Chondrocyte (in vitro differentiated cells): ENCODE data around the gene MNX1. TPM values are rescaled to one million over a fixed set of nuclear protein-coding genes. Genes with fewer than 3 reads are reported as not detected.

Experiments
- DNase-seq: peaks from one replicate; pipeline ENCODE4 v3.0.0; 2021; ENCODE audit warnings: mixed read lengths, low spot score
- H3K27ac Mint-ChIP-seq: one replicate; pipeline ENCODE4 v1.8.0; 2021; ENCODE audit warnings: mild to moderate bottlenecking, moderate library complexity, mixed read lengths; ENCODE audit not compliant: unreplicated experiment
- H3K27me3 Mint-ChIP-seq: 2 replicates; pipeline ENCODE4 v1.8.0; 2021; ENCODE audit warnings: low read depth, mixed read lengths
- H3K36me3 Mint-ChIP-seq: 2 replicates; pipeline ENCODE4 v1.8.0; 2021; ENCODE audit warnings: low read depth, mixed read lengths
- H3K4me1 Mint-ChIP-seq: 2 replicates; pipeline ENCODE4 v1.8.0; 2021; ENCODE audit warnings: low read depth, mild to moderate bottlenecking, mixed read lengths
- H3K4me3 Mint-ChIP-seq: one replicate; pipeline ENCODE4 v1.8.0; 2021; ENCODE audit warnings: mild to moderate bottlenecking, moderate library complexity, mixed read lengths; ENCODE audit not compliant: unreplicated experiment
- H3K9me3 Mint-ChIP-seq: 2 replicates; pipeline ENCODE4 v1.8.0; 2021; ENCODE audit warnings: low read depth, mixed read lengths
- long read RNA-seq: library from polyadenylated mRNA; stranded (forward); transcript quantifications from one replicate; pipeline ENCODE4 v2.0.0, GENCODE V29; 2021
- total RNA-seq: library from RNA; stranded (reverse); gene quantifications from 3 replicates; pipeline ENCODE4 v1.2.1, GENCODE V29; 2021
- TF ChIP-seq, protein P1 (sequence below): fragments of 200-600 bp; sonication (generic); IDR thresholded peaks from 2 replicates; pipeline ENCODE4 v1.5.0; 2021; ENCODE audit warnings: antibody characterized with exemption, mild to moderate bottlenecking, moderate library complexity

The MNX1 gene
- not detected in 3 replicates for total RNA-seq
- long read RNA-seq: 0 reads

DNA sequence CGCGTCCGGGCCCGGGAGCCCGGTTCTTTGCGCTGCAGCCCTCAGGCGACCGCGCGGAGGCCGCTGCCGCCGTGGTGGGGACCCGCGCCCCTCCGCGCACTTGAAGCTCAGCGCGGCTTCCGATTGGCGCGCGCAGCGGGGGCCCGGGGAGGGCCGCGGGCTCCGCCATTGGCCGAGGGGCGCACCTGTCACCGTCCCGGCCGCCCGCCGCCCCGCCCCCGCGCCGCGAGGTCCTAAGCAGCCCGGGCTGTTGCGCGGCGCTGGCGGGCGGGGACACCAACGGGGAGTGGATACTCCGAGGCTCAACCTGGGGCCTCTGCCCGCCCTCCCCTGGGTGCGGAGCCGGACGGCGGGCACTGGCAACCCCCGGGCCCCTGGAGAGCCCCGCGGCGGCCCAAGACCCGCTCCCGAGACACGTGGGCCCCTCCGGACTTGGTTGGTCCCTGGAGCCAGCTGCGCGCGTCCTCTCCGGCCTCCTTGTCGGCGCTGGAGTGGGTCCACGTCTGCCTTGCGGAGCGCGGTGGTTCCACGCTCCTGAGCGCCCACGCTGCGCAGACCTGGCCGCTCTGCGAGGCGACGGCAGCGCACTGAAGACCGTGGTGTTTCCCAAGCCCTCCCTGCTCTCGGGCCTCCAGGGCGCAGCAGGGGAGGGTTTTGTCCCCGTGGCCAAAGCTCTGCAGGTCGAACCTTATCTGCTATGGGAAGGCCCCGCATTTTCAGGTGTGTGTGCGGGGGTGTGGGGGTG is at the start of gene MNX1:
MNX1 (minus strand) TSS at position 76 of the 745 bp plus-strand sequence. CDS start 313 bp downstream, outside the sequence.
- H3K4me3 Mint-ChIP-seq: peak within 1 kb of the TSS; percentile 47
- peaks cover 74% of the 10 kb centered on the region for H3K27me3 Mint-ChIP-seq
- no peak within 1 kb of the TSS for H3K27ac Mint-ChIP-seq
- no peaks in the 10 kb centered on the region for H3K9me3 Mint-ChIP-seq
- DNase-seq: no peak
- TF ChIP-seq, protein P1, sequence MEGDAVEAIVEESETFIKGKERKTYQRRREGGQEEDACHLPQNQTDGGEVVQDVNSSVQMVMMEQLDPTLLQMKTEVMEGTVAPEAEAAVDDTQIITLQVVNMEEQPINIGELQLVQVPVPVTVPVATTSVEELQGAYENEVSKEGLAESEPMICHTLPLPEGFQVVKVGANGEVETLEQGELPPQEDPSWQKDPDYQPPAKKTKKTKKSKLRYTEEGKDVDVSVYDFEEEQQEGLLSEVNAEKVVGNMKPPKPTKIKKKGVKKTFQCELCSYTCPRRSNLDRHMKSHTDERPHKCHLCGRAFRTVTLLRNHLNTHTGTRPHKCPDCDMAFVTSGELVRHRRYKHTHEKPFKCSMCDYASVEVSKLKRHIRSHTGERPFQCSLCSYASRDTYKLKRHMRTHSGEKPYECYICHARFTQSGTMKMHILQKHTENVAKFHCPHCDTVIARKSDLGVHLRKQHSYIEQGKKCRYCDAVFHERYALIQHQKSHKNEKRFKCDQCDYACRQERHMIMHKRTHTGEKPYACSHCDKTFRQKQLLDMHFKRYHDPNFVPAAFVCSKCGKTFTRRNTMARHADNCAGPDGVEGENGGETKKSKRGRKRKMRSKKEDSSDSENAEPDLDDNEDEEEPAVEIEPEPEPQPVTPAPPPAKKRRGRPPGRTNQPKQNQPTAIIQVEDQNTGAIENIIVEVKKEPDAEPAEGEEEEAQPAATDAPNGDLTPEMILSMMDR: no peak
- H3K4me1 Mint-ChIP-seq: peaks cover 6% of the 10 kb centered on the region
- H3K36me3 Mint-ChIP-seq: no peaks in the 10 kb centered on the region

DNA sequence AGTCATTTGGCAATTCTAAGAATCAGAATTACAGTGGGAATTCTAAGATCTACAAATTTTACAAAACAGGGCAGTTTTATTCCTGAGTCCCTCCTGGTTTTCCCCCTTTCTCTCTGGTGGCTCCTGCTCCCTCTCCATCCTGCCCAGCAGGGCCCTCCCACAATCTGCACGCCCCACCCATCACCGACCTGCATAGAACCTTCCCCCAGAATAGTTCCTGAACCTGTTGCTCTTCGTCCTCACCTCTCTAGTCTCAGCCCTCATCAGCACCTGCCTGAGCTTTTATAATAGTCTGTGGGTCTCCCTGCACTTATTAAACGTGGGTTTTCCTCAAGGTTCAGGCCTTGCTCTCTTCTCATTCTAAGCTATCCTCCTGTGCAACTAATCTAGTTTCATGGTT is 49.1 kb upstream of the MNX1 start:
- no peaks in the 10 kb centered on the region for H3K36me3 Mint-ChIP-seq
- no peaks in the 10 kb centered on the region for H3K4me1 Mint-ChIP-seq
- TF ChIP-seq, protein P1: no peak
- H3K4me3 Mint-ChIP-seq: no peak overlapping the region
- peaks cover 14% of the 10 kb centered on the region for H3K9me3 Mint-ChIP-seq
- no peak for DNase-seq
- peaks cover 10% of the 10 kb centered on the region for H3K27me3 Mint-ChIP-seq
- H3K27ac Mint-ChIP-seq: no peak overlapping the region

DNA sequence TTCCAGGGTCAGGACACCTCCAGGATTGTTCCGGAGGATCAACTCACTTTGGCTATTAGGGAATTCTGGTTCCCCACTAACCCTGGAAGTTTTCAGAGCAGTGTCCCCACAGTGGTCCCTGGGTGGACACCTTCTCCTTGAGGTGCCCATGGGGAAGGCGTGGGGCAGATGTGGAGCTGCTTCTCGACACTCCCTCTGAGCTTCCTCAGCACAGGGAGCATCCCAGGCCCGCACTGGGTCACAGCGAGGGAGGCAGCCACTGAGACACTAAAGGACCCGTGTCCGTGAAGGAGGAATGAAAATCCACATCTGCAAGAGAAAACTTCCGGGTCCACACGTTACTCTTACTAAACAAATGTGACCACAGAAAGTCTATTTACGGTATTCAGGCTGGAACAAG is 48.2 kb upstream of the MNX1 start:
- TF ChIP-seq, protein P1: no peak
- Mint-ChIP-seq H3K36me3 (no peaks in the 10 kb centered on the region), H3K9me3 (peaks cover 9% of the 10 kb centered on the region), H3K4me3 (no peak overlapping the region), H3K27me3 (peaks cover 15% of the 10 kb centered on the region), H3K4me1 (no peaks in the 10 kb centered on the region), H3K27ac (no peak overlapping the region)
- DNase-seq: no peak

DNA sequence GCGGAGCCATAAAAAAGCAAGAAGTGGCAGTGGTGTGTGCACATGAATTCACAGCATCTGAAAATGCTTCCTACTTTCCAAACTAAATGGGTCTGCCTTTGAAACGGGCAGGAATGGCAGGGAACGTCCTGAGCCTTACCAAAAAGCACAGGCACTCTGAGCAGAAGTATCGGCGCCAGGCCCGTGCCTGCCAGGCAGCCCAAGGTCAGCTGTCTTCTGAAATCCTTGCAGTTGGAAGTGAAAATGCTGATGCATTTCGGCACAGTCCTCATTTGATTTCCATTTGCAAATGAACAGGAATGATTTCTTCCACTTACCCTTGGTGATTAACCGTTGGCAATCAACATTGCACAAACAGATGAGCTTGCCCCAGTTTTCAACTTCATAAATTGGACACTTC is 47.6 kb upstream of the MNX1 start:
- no peak overlapping the region for H3K27ac Mint-ChIP-seq
- H3K36me3 Mint-ChIP-seq: no peaks in the 10 kb centered on the region
- TF ChIP-seq, protein P1: no peak
- no peak overlapping the region for H3K4me3 Mint-ChIP-seq
- no peak for DNase-seq
- H3K27me3 Mint-ChIP-seq: peaks cover 15% of the 10 kb centered on the region
- no peaks in the 10 kb centered on the region for H3K4me1 Mint-ChIP-seq
- H3K9me3 Mint-ChIP-seq: peaks cover 12% of the 10 kb centered on the region

DNA sequence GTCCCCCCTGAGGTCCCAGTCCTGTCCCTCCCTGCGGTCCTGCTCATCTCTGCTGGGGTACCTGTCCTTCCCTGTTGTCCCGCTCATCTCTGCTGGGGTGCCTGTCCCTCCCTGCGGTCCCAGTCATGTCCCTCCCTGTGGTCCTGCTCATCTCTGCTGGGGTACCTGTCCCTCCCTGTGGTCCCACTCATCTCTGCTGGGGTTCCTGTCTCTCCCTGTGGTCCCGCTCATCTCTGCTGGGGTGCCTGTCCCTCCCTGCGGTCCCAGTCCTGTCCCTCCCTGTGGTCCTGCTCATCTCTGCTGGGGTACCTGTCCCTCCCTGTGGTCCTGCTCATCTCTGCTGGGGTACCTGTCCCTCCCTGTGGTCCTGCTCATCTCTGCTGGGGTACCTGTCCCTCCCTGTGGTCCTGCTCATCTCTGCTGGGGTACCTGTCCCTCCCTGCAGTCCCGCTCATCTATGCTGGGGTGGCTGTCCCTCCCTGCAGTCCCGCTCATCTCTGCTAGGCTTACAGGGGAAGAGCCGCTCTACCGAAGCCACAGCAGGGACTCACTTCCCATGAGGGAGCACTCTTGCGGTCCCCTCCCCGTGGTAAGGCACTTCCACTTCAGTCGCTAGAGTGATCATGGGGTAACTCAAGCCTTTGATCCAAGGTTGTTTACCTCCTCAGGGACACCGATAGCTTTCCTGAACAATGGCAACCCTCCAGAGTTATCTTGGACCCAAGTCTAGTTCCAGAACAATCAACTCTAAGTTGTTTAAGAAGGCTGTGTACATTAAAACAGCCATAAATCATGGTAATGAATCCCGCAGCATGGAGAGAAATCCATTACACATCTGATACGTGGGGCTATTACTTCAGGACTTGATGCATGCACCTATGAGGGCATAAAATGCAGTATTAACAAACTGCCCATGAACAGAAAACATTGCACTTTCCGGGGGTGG is 46.8 kb upstream of the MNX1 start:
- peaks cover 14% of the 10 kb centered on the region for H3K9me3 Mint-ChIP-seq
- no peak for DNase-seq
- H3K4me3 Mint-ChIP-seq: no peak overlapping the region
- no peaks in the 10 kb centered on the region for H3K36me3 Mint-ChIP-seq
- TF ChIP-seq, protein P1: no peak
- peaks cover 15% of the 10 kb centered on the region for H3K27me3 Mint-ChIP-seq
- H3K4me1 Mint-ChIP-seq: no peaks in the 10 kb centered on the region
- H3K27ac Mint-ChIP-seq: no peak overlapping the region
